GM12878 (cell line): ENCODE measurements around the gene ATG9B.

ENCODE experiments used
- CREB1 ChIP-seq: IDR thresholded peaks from 2 replicates; pipeline ENCODE4 v1.6.1; 2012; ENCODE audit warnings: low read depth, mild to moderate bottlenecking, inconsistent platforms
- CTCF ChIP-seq, 3 experiments: IDR thresholded peaks in 2 of 3; conservative IDR thresholded peaks in 1 of 3; 2 replicates each; pipeline ENCODE4 v1.5.1; 2011; ENCODE audit warnings: low read depth in 3 of 3, low read length in 3 of 3, mild to moderate bottlenecking in 3 of 3, control low read depth in 2 of 3, moderate library complexity in 2 of 3, inconsistent platforms in 1 of 3, mixed read lengths in 1 of 3; ENCODE audit not compliant: control insufficient read depth in 2 of 3, insufficient read depth in 1 of 3; ENCODE audit errors: extremely low read depth in 1 of 3
- EP300 ChIP-seq, 2 experiments: fragments of 150-350 bp in 1 of 2; IDR thresholded peaks; 2 replicates each; pipeline ENCODE4 v1.6.1; 2011 to 2012; ENCODE audit warnings: low read depth in 2 of 2, low read length in 2 of 2, borderline replicate concordance in 1 of 2, improper control_type of control experiment in 1 of 2, inconsistent platforms in 1 of 2; ENCODE audit not compliant: control insufficient read depth in 1 of 2
- EZH2 ChIP-seq: IDR thresholded peaks from 2 replicates; pipeline ENCODE4 v1.6.1; 2012; ENCODE audit warnings: low read depth, mild to moderate bottlenecking, control low read depth, inconsistent platforms, low read length, borderline replicate concordance; ENCODE audit not compliant: control insufficient read depth
- POLR2A ChIP-seq: IDR thresholded peaks from 2 replicates; pipeline ENCODE4 v1.6.1; 2011; ENCODE audit warnings: low read depth, mild to moderate bottlenecking, low read length
- RAD21 ChIP-seq: IDR thresholded peaks from 2 replicates; pipeline ENCODE4 v1.6.1; 2011; ENCODE audit warnings: mild to moderate bottlenecking, low read depth, low read length, moderate library complexity; ENCODE audit not compliant: insufficient read depth
- SPI1 ChIP-seq: IDR thresholded peaks from 2 replicates; pipeline ENCODE4 v1.6.1; 2011; ENCODE audit warnings: low read depth, mild to moderate bottlenecking, low read length, moderate library complexity, borderline replicate concordance; ENCODE audit not compliant: insufficient read depth
- WRNIP1 ChIP-seq: IDR thresholded peaks from 2 replicates; pipeline ENCODE4 v1.6.1; 2011; ENCODE audit warnings: low read depth, low read length, improper control_type of control experiment, borderline replicate concordance
- ZNF24 ChIP-seq: fragments of 450-650 bp; IDR thresholded peaks from 2 replicates; pipeline ENCODE4 v1.6.1; 2017; ENCODE audit warnings: antibody characterized with exemption, mild to moderate bottlenecking

- TF ChIP-seq CREB1 (no peak), EZH2 (no peak), CTCF (IDR thresholded peaks at IDR 0.05 in 2 of 3, conservative IDR thresholded peaks at IDR 0.05 in 1 of 3; ENCODE audit: control insufficient read depth in 2 of 3, extremely low read depth in 1 of 3, insufficient read depth in 1 of 3, low read depth in 3 of 3, low read length in 3 of 3) (no peak), WRNIP1 (no peak), POLR2A (no peak), SPI1 (no peak), EP300 (IDR thresholded peaks at IDR 0.05; ENCODE audit: borderline replicate concordance in 1 of 2, control insufficient read depth in 1 of 2, low read depth in 2 of 2, low read length in 2 of 2) (no peak), RAD21 (no peak), ZNF24 (no peak)
These were observed at the start of gene ATG9B for GRCh38 chr7:151024435-151025056.
